Activated T-helper 9 cell treated with anti-CD3 and anti-CD28 coated beads, Interleukin-2, amount 50 U/mL, for 16 hours (primary cell): ENCODE results near the gene MINK1.

Experiments used
- DNase-seq: peaks from one replicate; pipeline ENCODE4 v3.0.0-alpha.2; 2020; ENCODE audit warnings: low read depth

MINK1 gene

GRCh38 chr17:4833178-4833940 lies at the start of gene MINK1:
Gene MINK1 (plus strand): TSS chr17:4833340. CDS start chr17:4833584, 244 bp downstream.
- DNase-seq, result peak; percentile 86

- no peak for DNase-seq
Observed at GRCh38 chr17:4785311-4786105, 47.6 kb upstream of the MINK1 start.

- DNase-seq, result no peak
Observed at GRCh38 chr17:4786106-4786511, 47.0 kb upstream of the MINK1 start, which contains the start of gene VMO1. Gene VMO1 (minus strand): TSS chr17:4786364. CDS start chr17:4786352, 12 bp downstream.

- no peak for DNase-seq
Observed at GRCh38 chr17:4786516-4786915, 46.6 kb upstream of the MINK1 start.

GRCh38 chr17:4788159-4788806 lies 44.9 kb upstream of the MINK1 start:
- no peak for DNase-seq

GRCh38 chr17:4788807-4789700 lies 44.1 kb upstream of the MINK1 start, which contains the start of gene GLTPD2:
Gene GLTPD2 (plus strand): TSS chr17:4788964. CDS start chr17:4789012, 48 bp downstream.
- DNase-seq, result no peak

- DNase-seq, result no peak
Observed at GRCh38 chr17:4789701-4789950, 43.5 kb upstream of the MINK1 start.

GRCh38 chr17:4789951-4790704 lies 43.0 kb upstream of the MINK1 start:
- peak; percentile 71 for DNase-seq

- no peak for DNase-seq
Observed at GRCh38 chr17:4790705-4791088, 42.4 kb upstream of the MINK1 start.

GRCh38 chr17:4795168-4795567 lies 38.0 kb upstream of the MINK1 start:
- no peak for DNase-seq

GRCh38 chr17:4796552-4796920 lies 36.6 kb upstream of the MINK1 start:
- DNase-seq, result no peak

- no peak for DNase-seq
Observed at GRCh38 chr17:4800462-4801196, 32.5 kb upstream of the MINK1 start.

GRCh38 chr17:4802228-4802627 lies 30.9 kb upstream of the MINK1 start, which contains the start of gene C17orf114:
Gene C17orf114 (minus strand): TSS chr17:4802328.
- DNase-seq, result no peak

GRCh38 chr17:4806456-4806776 lies 26.7 kb upstream of the MINK1 start:
- DNase-seq, result no peak

GRCh38 chr17:4806777-4807604 lies 26.1 kb upstream of the MINK1 start, which contains the start of gene PLD2:
Gene PLD2 (plus strand): TSS chr17:4807152. CDS start chr17:4807773, 621 bp downstream.
- DNase-seq, result peak; percentile 84

- DNase-seq, result no peak
Observed at GRCh38 chr17:4807605-4808377, 25.3 kb upstream of the MINK1 start.

GRCh38 chr17:4808378-4808767 lies 24.8 kb upstream of the MINK1 start:
- no peak for DNase-seq

- no peak for DNase-seq
Observed at GRCh38 chr17:4810696-4811290, 22.3 kb upstream of the MINK1 start.
